Stimulated activated CD4-positive, alpha-beta T cell treated with anti-CD3 and anti-CD28 coated beads, Interleukin-12 subunit alpha, Interleukin-12 subunit beta, amount 100 ng/mL, for 24 hours (primary cell): ENCODE results near the gene FGF23.
"Not testable (repeated sequence)": the region's sequence is repeated elsewhere in the genome, so short reads cannot be mapped to it uniquely, and the experiment has no call there.

Source experiments
- DNase-seq, 2 experiments: peaks; one replicate each; pipeline ENCODE4 v3.0.0-alpha.2; 2020; ENCODE audit warnings: low read depth in 2 of 2

FGF23 gene

DNA sequence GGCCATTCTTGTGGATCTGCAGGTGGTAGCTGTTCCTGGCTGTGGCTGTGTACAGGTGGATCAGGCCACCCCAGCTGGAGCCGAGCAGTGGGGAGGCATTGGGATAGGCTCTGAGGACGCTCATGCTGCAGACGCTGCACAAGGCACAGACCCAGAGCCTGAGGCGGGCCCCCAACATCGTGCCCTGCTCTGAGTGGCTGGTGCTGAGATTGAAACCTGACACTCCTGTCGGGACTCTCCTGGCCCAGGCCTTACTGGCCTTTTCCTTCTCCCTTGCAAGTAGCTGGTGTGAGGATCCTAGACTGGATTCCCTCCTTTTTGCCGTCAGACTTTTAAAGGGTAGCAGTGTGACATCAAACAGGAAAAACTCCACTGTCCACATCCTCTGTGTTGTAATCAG, at the start of gene FGF23:
TSS of gene FGF23 (minus strand) at position 308 of the 400 bp plus-strand sequence. CDS start at position 178, 130 bp downstream.
- no peak for DNase-seq

- no peak for DNase-seq
These were observed 44.9 kb upstream of the FGF23 start for GRCh38 chr12:4424422-4424821.

DNA sequence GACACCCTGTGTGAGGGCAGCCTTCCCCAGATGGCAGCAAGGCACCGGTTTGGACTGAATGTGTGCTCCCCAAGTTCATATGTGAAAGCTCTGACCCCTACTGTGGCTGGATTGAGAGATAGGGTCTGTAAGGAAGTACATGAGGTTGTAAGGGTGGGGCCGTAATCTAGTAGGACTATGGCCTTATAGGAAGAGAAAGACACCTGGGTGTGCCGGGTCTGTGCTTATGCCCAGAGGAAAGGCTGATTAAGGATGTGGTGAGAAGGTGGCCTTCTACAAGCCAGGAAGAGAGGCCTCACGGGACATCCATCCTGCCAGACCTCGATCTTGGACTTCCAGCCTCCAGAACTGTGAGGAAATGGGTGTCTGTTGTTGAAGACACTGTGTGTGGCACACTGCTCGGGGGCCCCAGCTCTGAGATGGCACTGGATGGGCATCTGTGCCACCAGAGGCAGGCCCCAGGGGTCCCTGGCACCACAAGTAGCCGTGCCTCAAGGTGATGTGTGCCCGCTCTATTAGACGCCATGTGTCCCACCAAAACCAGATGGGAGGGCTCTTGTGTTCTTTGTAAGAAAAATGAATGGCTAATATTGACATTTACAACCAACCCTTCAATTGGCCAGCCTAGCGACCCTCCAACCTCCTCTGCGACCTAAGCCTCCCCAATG, 44.1 kb upstream of the FGF23 start:
- no peak for DNase-seq

- no peak for DNase-seq
These were observed 43.5 kb upstream of the FGF23 start for GRCh38 chr12:4422985-4423384.

- no peak for DNase-seq
These were observed 42.1 kb upstream of the FGF23 start for GRCh38 chr12:4421590-4422031.

DNA sequence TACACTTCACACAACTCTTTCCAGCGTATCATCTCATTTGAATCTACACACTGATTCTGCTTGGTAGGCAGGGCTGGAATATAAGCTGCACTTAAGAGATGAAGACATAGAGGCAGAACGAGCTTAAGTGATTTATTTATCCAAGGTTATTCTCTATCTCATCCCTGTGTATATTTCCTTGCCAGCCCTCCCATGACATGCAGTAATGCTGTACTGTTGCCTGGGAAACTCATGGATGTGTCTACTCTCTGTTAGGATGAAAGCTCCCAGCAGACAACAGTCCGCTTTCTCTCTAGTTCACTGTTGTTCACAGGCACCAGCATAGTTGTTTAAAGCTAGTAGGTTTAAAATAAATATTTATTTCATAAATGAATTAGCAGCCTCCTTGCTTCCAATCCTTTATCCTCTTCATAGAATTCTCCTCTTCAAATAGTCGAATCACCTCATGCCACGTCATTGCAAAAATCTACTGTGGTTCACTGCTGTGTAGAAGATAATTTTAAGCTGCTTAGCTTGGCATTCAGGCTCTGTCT, 40.7 kb upstream of the FGF23 start:
- DNase-seq, result no peak

GRCh38 chr12:4418913-4419312, 39.4 kb upstream of the FGF23 start:
- no peak for DNase-seq

- no peak for DNase-seq
These were observed 38.4 kb upstream of the FGF23 start for GRCh38 chr12:4417936-4418335.

- no peak for DNase-seq
These were observed 37.9 kb upstream of the FGF23 start for GRCh38 chr12:4417455-4417854.

DNA sequence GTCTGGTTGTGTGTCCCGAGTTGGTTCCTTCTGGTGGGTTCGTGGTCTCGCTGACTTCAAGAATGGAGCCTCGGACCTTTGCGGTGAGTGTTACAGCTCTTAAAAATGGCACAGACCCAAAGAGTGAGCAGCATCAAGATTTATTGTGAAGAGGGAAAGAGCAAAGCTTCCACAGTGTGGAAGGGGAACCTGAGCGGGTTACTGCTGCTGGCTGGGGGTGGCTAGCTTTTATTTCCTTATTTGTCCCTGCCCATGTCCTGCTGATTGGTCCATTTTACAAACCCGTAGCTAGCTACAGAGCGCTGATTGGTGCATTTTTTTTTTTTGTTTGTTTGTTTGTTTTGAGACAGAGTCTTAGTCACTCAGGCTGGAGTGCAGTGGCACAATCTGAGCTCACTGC, 36.8 kb upstream of the FGF23 start:
- no peak for DNase-seq

- no peak for DNase-seq
These were observed 33.0 kb upstream of the FGF23 start for GRCh38 chr12:4412465-4412864.

- no peak for DNase-seq
These were observed 32.5 kb upstream of the FGF23 start for GRCh38 chr12:4412056-4412455.

- DNase-seq, result no peak
These were observed 27.6 kb upstream of the FGF23 start for GRCh38 chr12:4407136-4407535.

DNA sequence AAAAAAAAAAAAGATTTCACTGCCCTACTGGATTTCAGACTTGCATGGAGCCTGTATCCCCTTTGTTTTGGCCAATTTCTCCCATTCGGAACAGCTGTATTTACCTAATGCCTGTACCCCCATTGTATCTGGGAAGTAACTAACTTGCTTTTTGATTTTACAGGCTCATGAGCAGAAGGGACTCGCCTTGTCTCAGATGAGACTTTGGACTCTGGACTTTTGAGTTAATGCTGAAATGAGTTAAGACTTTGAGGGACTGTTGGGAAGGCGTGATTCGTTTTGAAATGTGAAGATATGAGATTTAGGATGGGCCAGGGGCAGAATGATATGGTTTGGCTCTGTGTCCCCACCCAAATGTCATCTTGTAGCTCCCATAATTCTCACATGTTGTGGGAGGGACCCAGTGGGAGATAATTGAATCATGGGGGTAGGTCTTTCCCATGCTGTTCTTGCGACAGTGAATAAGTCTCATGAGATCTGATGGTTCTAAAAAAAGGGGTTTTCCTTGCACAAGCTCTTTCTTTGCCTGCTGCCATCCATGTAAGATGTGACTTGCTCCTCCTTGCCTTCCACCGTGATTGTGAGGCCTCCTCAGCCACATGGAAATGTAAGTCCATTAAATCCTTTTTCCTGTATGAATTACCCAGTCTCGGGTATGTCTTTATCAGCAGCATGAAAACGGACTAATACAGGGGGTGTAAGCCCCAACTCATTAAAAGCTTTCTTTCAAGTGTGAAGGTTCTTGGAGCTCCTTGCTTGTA, 25.5 kb upstream of the FGF23 start:
- DNase-seq, result not testable (repeated sequence)

DNA sequence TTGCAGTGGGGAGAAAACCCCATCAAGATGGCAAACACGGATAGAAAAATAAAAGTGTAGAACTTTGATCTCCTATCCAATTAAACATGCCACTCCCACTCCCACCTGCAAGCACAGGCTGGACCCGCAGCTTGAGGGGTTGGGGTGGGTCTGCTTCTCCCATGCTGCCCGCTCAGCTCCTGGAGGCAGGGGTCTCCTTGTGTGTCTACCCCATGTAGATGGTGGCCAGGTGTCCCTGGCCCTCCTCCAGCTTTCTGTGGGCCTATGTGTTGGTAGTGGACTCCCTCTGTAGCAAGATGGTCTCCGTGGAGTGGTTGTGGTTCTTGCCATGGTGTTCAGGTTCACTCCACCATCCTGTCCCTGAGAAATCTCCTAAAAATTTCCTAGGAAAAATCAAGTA, 23.5 kb upstream of the FGF23 start:
- DNase-seq, result no peak

GRCh38 chr12:4401117-4401516, 21.6 kb upstream of the FGF23 start:
- no peak for DNase-seq

GRCh38 chr12:4395818-4396217, 16.3 kb upstream of the FGF23 start:
- no peak for DNase-seq

GRCh38 chr12:4393211-4393610, 13.7 kb upstream of the FGF23 start:
- no peak for DNase-seq

- no peak for DNase-seq
These were observed 12.8 kb upstream of the FGF23 start for GRCh38 chr12:4392223-4392742.

GRCh38 chr12:4388662-4389061, 9.2 kb upstream of the FGF23 start:
- no peak for DNase-seq

GRCh38 chr12:4388032-4388431, 8.5 kb upstream of the FGF23 start:
- no peak for DNase-seq

DNA sequence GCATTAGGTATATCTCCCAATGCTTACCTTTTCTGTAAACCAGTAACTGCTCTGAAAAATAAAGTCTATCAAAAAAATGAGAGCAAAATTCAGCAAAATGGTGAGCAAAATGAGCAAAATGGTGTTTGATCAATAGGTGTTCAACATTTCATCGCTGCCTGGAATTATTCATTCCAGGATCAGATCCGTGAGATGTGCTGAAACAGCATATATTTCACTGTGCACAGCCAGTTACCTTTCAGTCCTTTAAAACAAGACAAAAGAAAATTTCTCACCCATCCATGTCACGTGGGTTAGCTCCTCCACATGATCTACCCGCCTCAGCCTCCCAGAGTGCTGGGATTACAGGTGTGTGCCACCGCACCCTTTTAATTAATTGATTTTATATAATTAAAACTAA, 8.1 kb upstream of the FGF23 start:
- no peak for DNase-seq

GRCh38 chr12:4386801-4387200, 7.3 kb upstream of the FGF23 start:
- no peak for DNase-seq
